AG04450 (cell line): Measurements from ENCODE around the gene KLHL21. TPM values are rescaled to one million over a fixed set of nuclear protein-coding genes. Genes with fewer than 3 reads are reported as not detected.

ENCODE experiments used
- CTCF ChIA-PET: fragments of 300-600, 350-600 bp; formaldehyde crosslinking; extraction: SDS; loops from one replicate; lab custom pipeline; 2022; ENCODE audit warnings: antibody characterized with exemption, inconsistent platforms; lab: Charles Lee
- POLR2A ChIA-PET: fragments of 350-600 bp; formaldehyde crosslinking; extraction: SDS; loops from one replicate; lab custom pipeline; 2021; ENCODE audit warnings: antibody characterized with exemption, inconsistent platforms; lab: Yijun Ruan, JAX
- DNase-seq: peaks from one replicate; pipeline ENCODE4 v3.0.0-alpha.2; 2011; ENCODE audit warnings: low read depth, low spot score
- H3K27ac ChIP-seq: one replicate; pipeline ENCODE4 v1.5.1; 2012; ENCODE audit warnings: low read depth, low read length, control low read depth
- H3K27me3 ChIP-seq: one replicate; pipeline ENCODE4 v1.6.0; 2012; ENCODE audit warnings: low read length; ENCODE audit not compliant: control insufficient read depth, insufficient read depth
- H3K4me3 ChIP-seq: 2 replicates; pipeline ENCODE4 v1.5.1; 2011; ENCODE audit warnings: mild to moderate bottlenecking, low read depth, low read length, control low read depth
- H3K9me3 ChIP-seq: 2 replicates; pipeline ENCODE4 v1.5.1; 2012; ENCODE audit warnings: low read length; ENCODE audit not compliant: control insufficient read depth, insufficient read depth
- CTCF ChIP-seq: IDR thresholded peaks from 2 replicates; pipeline ENCODE4 v1.5.1; 2011; ENCODE audit warnings: low read depth, low read length, control low read depth, inconsistent platforms
- polyA plus RNA-seq: library from polyadenylated mRNA; depleted of rRNA; stranded (reverse); fragments of >200 nt; gene quantifications from 2 replicates; pipeline ENCODE4 v1.2.3, GENCODE V29; 2011

The KLHL21 gene
- polyA plus RNA-seq, 1 experiment = 11.7 TPM

GRCh38 chr1:6574818-6575217 is 27.9 kb downstream of the KLHL21 start:
- CTCF ChIA-PET = interaction anchor here (3.0 kb wide), 1 partner anchor 20 kb away, joined by 12 read pairs; the partner anchor contains the start of genes NOL9 and TAS1R1
- H3K4me3 ChIP-seq = no peak overlapping the region
- no peak overlapping the region for H3K27ac ChIP-seq
- peaks cover 7% of the 10 kb centered on the region for H3K9me3 ChIP-seq
- DNase-seq = no peak
- peaks cover 9% of the 10 kb centered on the region for H3K27me3 ChIP-seq
- no peak for TF ChIP-seq CTCF
- POLR2A ChIA-PET = interaction anchor here (1.6 kb wide), 1 partner anchor 27 kb away, joined by 4 read pairs; no protein-coding TSS in a partner anchor

- DNase-seq = no peak
- ChIA-PET CTCF (interaction anchor here (3.0 kb wide), 1 partner anchor 19 kb away, joined by 12 read pairs; the partner anchor contains the start of genes NOL9 and TAS1R1), POLR2A (interaction anchor here (1.6 kb wide), 1 partner anchor 28 kb away, joined by 4 read pairs; no protein-coding TSS in a partner anchor)
- no peak overlapping the region for H3K27ac ChIP-seq
- H3K9me3 ChIP-seq = peaks cover 7% of the 10 kb centered on the region
- H3K4me3 ChIP-seq = no peak overlapping the region
- TF ChIP-seq CTCF = no peak
- peaks cover 15% of the 10 kb centered on the region for H3K27me3 ChIP-seq
Observed at GRCh38 chr1:6574025-6574620, 28.5 kb downstream of the KLHL21 start.

GRCh38 chr1:6572653-6573383 is 29.9 kb downstream of the KLHL21 start:
- no peak for DNase-seq
- TF ChIP-seq CTCF = no peak
- no peak overlapping the region for H3K27ac ChIP-seq
- no peak overlapping the region for H3K4me3 ChIP-seq
- H3K27me3 ChIP-seq = peaks cover 19% of the 10 kb centered on the region
- H3K9me3 ChIP-seq = peaks cover 7% of the 10 kb centered on the region
- ChIA-PET POLR2A (interaction anchor here (0.6 kb wide), 2 partner anchors 14 to 15 kb away, joined by 3 to 9 read pairs; no protein-coding TSS in a partner anchor), CTCF (interaction anchor here (3.0 kb wide), 1 partner anchor 18 kb away, joined by 12 read pairs; the partner anchor contains the start of genes NOL9 and TAS1R1)

- peaks cover 19% of the 10 kb centered on the region for H3K27me3 ChIP-seq
- POLR2A ChIA-PET = no interaction called here
Observed at GRCh38 chr1:6570987-6571386, 31.7 kb downstream of the KLHL21 start.

More at GRCh38 chr1:6570987-6571386, 31.7 kb downstream of the KLHL21 start:
- CTCF ChIA-PET = no interaction called here
- Histone ChIP-seq H3K4me3 (no peak overlapping the region), H3K27ac (no peak overlapping the region), H3K9me3 (peaks cover 7% of the 10 kb centered on the region)
- DNase-seq = no peak
- TF ChIP-seq CTCF = no peak
